ENCODE measurements around the gene CABYR.

The CABYR gene

DNA sequence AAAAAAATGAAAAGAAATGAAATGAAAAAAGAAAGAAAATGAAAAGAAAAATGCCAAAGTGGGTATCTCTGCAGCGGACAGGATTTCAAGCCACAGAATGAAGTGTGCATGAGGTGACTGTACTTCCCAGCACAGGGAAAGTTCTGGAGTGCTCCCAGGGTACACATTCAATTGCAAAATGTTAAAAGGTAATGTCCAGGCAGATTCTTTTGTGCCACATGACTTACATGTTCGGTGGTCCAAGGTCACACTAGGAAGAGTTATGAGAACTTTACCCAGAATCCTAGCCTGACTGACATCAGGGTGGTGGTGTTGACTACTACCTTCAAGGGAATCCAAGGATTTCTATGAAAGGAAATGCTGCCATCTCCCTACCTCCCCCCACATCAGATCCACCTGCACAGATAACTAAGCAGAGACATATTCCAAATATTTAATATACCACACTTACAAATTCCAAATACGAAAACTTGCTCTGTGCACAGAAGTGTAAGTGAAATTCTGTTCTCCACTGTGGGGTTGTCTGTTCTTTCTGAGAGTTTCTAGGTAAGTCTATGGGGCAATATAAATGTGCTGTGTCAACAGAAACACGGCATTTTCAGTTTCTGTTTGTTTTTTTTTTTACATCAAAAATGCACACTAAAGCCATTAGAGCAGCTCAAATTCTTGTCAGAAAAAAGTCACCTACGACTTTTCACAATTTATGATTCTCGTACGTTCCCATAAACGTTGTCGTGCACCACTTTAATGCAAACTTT, 56.6 kb downstream of the CABYR start:
- no peak for FAIRE-seq

DNA sequence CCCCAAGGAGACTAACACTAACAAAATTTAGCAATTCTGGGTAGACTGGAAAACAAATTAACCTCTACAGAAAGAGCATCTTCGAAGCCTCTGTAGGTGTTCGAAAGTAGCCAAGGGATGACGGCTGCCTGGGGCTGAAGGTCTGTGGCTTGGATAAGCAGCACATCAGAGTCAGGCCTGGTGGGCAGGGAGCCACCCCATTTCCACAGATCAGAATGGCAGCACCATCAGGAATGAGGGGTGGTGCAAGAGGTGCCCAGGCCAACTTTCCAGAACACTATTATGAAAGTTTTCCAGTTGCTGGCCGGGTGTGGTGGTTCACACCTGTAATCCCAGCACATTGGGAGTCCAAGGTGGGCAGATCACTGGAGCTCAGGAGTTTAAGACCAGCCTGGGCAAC, 57.9 kb downstream of the CABYR start:
- FAIRE-seq = no peak

DNA sequence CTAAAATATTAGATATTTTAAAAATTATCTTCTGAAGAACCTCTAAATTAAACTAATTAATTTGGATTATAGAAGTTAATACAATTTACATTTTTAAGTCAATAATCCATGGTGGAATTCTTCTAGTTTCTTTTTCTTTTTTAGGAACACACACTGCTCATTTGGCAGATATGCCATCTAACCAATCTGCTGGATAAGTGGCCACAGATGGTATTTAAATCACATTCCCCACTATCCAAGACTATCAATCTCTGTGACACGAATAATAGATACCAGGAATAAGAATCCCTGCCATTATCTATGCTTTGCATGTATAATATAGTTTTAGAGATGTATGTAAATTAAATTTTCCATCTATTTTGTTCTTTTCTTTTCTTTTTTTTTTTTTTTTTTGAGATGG, 58.5 kb downstream of the CABYR start:
- no peak for FAIRE-seq

DNA sequence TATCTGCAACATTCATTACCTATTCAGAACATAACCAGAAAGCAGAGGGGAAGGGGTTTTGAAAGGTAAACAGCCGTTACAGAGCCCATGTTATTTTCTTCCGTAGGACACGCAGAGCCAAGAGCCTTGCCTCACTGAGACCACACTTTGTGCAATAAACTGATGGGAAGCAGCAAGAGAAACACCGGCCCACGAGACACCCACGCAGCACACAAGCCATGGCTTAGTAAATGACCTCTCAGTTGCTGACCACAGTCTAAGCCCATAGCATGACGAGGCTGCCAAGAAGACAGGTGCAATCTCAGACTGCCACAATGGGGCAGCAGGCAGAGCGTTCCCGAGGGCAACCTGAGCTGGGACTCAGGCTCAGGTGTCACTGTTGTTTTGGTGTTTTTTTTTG, 59.6 kb downstream of the CABYR start:
- FAIRE-seq = no peak

DNA sequence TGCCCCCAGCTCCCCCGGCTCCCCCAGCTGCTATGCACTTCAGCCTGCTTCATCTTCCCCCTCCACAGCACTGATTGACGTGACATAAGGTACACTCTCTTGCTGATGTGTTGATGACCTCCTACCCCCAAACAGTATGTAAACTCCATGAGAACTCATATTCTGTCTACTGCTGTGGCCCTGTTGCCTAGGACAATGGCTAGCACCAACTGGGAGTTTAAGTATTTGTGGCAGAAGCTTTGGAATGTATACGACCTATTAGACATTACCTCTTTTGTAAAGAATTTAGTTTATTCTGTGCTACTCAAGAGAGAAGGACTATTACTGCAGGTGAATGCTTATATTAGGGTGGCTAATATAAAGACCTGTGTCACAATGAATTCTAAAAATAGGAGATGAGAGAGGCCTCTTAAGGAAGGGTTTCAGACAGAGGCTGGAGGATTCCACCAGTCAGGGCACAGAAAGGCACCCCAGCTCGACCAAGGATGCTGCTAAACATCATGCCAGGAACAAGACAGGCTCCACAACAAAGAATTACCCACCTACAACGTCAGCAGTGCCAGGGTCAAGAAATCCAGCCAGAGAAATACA, 60.6 kb downstream of the CABYR start:
- no peak for FAIRE-seq

DNA sequence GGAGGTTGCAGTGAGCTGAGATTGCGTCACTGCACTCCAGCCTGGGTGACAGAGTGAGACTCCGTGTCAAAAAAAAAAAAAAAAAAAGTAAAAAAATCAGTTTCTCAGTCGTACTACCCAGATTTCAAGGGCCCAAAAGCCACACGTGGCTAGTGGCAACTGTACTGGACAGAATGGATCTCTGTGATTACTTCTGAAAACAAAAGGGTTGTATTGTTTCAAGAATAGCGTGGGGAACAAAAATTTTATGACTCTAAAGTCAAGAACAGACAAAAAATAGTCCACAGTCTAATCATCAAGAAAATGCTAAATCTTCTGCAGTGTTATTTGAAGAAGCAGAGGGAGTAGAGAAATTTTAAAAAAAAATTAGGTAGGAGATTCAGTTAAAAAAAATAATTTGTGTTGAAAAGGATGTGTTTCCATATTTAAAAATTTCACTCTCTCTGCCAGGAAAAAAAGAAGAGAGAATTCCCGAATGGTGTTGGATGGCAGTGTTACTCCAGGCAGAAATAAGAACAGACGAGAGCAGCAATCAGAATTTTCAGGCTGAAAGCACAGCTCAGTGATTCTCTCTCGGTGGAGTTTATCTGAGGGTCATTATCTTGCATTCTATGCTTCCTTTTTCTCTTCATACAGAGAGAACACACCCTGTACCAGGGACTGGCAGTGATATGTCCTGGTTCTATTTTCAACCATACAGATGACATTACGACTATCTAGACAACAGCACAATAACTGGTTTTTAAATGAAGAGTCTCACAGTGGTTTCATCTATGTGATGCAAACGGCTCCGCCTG, 61.8 kb downstream of the CABYR start:
- no peak for FAIRE-seq

DNA sequence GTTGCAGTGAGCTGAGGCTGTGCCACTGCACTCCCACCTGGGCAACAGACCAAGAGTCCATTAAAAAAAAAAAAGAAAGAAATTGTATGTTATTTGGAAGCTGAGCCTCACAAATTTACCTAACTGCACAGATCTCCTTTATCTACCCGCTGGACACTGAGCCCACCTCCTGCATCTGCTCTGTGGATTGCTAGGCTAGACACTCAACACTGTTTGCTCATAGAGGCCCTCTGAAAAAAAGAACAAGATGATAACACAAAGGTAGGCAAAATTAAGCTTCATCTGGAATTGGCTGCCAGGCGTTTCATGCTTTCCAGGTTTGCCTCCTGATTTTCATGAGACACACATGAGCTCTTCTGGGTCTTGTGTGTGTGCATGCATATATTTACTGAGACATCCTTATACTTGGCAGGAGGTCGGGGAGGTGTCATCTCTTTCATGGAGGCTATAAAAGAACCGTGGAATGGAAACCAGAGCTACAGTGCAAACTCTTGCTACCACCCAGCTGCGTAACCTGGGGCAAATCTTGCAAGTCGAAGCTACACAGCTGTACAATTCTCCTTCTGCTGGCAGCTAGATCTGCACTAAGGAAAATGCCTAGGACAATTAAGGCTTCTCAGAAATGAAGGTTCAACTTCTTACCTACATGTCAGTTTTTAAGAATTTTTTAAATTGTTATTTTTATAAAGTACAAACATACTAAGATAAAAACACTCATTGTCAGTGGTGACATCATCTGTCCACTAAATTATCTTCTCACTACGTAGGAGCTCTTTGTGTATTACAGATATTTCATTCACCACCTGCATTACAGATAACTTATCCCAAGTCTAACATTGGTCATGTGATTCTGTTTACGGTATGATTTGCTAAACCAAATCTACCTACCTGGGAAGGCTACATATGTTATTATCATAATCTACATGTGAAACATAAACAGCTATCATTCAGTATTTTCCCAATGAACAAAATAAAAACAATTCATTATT, 63.1 kb downstream of the CABYR start:
- FAIRE-seq = no peak

DNA sequence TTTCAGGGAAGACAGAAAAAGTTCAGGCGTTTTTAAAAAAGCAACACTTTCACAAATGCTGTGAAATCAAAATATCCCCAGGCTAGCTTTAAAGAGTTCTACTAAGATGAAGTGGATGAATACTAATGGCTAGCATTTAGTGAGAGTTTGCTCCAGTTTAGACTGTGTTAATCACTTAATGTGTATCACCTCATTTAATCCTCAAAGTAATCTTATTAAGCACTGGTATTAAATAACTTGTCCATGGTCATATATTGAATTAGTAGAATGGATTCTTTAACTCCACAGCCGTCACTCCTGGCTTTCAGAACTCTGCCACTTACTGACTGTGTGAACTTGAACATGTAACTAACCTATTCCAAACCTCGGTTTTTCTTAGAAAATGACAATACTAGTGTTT, 66.0 kb downstream of the CABYR start:
- no peak for FAIRE-seq

DNA sequence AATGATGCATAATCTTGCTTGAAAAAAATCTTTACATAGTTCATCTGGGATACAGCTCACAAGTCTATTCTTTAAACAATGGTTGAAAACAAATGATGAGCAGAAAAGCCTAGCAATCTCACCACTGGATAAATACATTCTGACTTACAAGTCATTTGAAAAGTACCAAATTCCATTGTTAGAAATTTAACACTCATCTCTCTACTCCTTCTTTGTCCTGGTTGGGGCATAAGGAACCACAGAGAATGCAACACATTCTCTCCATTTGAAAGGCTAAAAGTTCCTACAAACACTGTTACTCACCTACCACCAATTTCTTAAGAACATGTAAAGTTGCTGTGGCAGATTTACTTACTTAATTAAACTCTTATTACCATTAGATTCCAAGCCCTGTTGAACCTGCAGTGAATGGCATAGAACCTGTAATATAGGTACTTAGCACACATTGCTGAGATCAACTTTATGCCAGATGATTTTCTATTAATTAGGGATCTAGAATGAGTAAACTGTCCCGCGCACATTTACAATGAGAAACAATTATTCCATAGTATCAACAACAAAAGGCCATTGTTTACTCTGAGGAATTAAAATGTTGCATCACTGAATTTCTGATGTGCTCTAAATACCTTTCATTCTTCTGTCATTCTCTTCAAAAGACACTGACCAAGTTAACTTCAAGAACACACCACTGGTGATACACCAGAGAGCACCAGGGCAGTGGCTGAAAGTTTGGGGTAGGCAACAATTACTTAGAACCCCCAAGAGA, 69.6 kb downstream of the CABYR start:
- FAIRE-seq = no peak

DNA sequence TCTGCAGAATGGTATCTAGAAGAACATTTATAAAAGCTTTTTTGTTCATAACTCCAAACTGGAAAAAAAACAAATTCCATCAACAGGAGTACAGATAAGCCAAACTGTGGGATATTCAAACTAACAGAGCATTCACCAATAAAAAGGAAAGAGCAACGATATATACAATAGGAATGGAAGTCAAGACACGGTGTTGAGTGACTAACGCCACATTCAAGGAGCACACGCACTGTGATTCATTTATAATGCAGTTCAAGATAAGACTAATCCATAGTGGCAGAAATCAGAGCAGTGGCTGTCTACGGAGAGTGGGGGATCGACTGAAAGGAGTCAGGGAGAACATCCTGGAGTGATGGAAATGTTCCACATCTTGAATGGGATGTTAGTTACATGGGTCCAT, 70.7 kb downstream of the CABYR start:
- FAIRE-seq = no peak

Data from G401.6 (cell line).